GM18499 (cell line): ENCODE results near the gene GMEB1.
"Not testable (repeated sequence)": the region's sequence is repeated elsewhere in the genome, so short reads cannot be mapped to it uniquely, and the experiment has no call there.

Experiments used
- ATAC-seq: cut with Tn5 transposase; IDR thresholded peaks from one replicate; pipeline ENCODE4 v1.9.1; 2021; ENCODE audit warnings: moderate number of reproducible peaks; ENCODE audit not compliant: insufficient read depth, unreplicated experiment

Gene GMEB1

DNA sequence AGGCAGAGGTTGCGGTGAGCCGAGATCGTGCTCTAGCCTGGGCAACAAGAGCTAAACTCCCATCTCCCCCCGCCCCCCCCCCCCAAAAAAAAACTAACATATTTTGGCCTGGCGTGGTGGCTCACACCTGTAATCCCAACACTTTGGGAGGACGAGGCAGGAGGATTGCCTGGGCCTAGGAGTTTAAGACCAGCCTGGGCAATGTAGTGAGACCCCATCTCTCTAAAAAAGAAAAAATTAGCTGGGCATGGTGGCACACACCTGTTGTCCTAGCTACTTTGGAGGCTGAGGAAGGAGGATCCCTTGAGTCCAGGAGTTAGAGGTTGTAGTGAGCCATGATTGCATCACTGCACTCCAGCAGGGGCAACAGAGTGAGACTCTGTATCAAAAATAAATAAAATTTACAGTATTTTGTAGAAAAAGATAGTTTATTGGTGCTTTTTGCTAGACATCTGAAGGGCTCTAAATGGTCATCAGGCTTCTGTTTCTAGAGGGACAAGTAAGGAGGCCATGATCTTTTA lies 77.1 kb downstream of the GMEB1 start:
- ATAC-seq = no peak

DNA sequence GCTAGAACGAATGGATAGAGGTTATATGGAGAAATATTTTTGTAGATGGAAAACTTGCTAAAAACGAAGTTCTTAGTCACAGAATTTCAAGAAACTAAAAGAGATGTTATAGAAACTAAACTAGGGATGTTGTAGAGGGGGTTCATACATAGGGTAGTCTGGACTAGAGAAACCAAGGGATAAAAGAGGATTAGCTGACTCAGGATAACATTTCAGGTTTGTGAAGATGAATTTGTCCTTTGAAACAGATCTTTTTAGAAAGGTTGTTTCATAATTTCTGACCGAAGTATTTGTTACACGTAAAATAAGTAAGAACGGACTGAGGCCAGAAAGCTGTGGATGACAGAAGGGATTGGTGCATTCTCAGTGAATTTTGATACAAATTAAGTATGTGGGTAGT lies 81.7 kb downstream of the GMEB1 start:
- ATAC-seq = no peak

- not testable (repeated sequence) for ATAC-seq
Measured at GRCh38 chr1:28750771-28751294, 82.2 kb downstream of the GMEB1 start.

GRCh38 chr1:28751315-28752060 lies 82.9 kb downstream of the GMEB1 start:
- no peak for ATAC-seq

- no peak for ATAC-seq
Measured at GRCh38 chr1:28755701-28756100, 87.1 kb downstream of the GMEB1 start.

- no peak for ATAC-seq
Measured at GRCh38 chr1:28756846-28757245, 88.3 kb downstream of the GMEB1 start.

DNA sequence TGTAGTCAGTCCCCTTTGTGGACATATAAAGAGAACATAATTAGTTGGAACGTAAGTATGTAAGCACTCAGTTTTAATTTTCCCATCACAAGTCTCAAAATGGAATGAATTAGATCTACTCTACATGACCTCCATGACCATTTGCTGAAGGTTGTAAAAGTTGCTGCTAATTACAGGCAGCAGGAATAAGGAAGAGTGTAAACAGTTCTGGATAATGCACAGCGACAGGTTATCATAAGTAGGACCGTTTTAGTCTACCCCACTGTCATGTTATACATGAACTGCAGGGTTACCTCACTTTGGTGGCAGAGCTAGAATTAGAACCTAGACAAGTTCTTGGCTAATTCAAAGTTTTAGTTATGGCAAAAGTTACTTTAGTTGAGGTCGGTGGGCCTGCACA lies 89.8 kb downstream of the GMEB1 start:
- no peak for ATAC-seq

DNA sequence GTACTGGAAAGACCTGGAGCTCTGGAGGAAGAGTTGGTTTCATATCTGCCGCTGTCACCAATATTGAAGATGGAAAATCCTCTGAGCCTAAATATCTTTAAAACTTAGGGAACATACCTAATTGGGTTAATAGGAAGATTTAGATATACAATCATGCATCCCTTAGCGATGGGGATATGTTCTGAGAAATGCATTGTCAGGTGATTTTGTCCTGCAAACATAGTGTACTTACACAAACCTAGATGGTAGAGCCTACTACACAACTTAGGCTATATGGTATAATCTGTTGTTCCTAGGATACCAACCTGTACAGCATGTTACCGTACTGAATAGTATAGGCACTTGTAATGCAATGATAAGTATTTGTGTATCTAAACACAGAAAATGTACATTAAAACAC lies 90.7 kb downstream of the GMEB1 start:
- no peak for ATAC-seq

DNA sequence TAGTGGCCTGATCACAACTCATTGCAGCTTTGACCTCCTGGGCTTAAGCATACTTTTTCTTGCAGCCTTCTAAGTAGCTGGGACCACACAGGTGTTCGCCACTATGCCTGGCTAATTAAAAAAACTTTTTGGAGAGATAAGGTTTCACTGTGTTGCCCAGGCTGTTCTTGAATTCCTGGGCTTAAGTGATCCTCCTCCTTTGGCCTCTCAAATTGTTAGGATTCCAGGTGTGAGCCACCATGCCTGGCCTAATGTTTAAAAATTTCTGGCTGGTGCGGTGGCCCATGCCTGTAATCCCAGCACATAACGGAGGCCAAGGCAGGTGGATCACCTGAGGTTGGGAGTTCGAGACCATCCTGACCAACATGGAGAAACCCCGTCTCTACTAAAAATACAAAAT lies 92.6 kb downstream of the GMEB1 start:
- ATAC-seq = no peak

DNA sequence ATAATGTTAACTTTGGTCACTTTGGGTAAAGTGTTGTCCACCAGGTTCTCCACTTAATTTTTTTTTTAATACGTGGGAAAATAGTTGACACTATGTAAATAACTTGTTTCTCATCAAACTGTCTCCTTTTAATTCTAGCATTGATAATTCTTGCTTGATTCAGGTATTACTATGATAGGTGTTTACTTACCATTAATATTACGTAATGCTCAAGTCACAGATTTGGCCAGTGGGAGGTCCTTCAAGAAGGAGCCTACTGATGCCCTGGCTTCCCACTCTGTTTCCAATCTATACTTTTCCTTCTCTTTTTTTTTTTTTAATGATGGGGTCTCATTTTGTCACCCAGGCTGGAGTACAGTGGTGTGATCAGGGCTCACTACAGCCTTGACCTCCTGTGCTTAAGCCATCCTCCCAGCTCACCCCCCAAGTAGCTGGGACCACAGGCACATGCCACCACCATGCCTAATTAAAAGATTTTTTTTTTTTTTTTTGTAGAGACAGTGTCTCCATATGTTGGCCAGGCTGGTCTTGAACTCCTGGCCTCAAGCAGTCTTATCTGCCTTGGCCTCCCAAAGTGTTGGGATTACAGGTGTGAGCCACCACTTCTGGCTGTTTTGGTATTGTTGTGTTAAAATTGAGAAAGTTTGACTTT lies 98.1 kb downstream of the GMEB1 start:
- no peak for ATAC-seq
